Fibroblast of villous mesenchyme (primary cell): ENCODE measurements around the gene RANBP17. TPM values are rescaled to one million over a fixed set of nuclear protein-coding genes. Genes with fewer than 3 reads are reported as not detected.

Experiments used
- DNase-seq: peaks from one replicate; pipeline ENCODE4 v3.0.0-alpha.2; 2010; ENCODE audit warnings: low read depth
- H3K4me3 ChIP-seq: 2 replicates; pipeline ENCODE4 v1.5.1; 2011; ENCODE audit warnings: low read depth, mild to moderate bottlenecking, low read length
- total RNA-seq: library from RNA; depleted of rRNA; stranded (reverse); fragments of >200 nt; gene quantifications from 2 replicates; pipeline ENCODE4 v1.2.3, GENCODE V29; 2012
- TF ChIP-seq, protein P1 (sequence below): IDR thresholded peaks from 2 replicates; pipeline ENCODE4 v1.5.1; 2012; ENCODE audit warnings: low read depth, mild to moderate bottlenecking, low read length; ENCODE audit not compliant: insufficient read depth

The RANBP17 gene
- total RNA-seq, 1 donor: 33.7 TPM

DNA sequence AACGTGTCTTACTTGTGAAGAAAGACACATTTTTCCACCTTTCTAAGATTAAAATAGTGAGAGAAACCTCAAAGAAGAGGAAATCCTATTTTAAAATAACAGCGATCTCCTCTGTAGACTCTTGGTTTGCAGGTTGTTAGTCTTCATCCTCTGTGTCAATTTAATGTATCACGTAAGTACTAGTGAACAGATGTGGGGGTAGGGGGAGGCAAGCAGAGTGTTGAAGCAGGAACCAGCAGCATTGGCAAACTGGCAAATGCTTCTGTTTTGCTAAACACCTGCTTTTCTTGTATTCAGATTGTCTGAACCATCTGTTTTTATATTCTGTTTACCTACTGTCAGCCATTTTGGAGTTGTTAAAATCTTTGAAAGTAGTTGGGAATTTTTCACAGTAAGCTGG lies 288.0 kb downstream of the RANBP17 start:
- DNase-seq: no peak
- TF ChIP-seq, protein P1, sequence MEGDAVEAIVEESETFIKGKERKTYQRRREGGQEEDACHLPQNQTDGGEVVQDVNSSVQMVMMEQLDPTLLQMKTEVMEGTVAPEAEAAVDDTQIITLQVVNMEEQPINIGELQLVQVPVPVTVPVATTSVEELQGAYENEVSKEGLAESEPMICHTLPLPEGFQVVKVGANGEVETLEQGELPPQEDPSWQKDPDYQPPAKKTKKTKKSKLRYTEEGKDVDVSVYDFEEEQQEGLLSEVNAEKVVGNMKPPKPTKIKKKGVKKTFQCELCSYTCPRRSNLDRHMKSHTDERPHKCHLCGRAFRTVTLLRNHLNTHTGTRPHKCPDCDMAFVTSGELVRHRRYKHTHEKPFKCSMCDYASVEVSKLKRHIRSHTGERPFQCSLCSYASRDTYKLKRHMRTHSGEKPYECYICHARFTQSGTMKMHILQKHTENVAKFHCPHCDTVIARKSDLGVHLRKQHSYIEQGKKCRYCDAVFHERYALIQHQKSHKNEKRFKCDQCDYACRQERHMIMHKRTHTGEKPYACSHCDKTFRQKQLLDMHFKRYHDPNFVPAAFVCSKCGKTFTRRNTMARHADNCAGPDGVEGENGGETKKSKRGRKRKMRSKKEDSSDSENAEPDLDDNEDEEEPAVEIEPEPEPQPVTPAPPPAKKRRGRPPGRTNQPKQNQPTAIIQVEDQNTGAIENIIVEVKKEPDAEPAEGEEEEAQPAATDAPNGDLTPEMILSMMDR: no peak
- no peak overlapping the region for H3K4me3 ChIP-seq

DNA sequence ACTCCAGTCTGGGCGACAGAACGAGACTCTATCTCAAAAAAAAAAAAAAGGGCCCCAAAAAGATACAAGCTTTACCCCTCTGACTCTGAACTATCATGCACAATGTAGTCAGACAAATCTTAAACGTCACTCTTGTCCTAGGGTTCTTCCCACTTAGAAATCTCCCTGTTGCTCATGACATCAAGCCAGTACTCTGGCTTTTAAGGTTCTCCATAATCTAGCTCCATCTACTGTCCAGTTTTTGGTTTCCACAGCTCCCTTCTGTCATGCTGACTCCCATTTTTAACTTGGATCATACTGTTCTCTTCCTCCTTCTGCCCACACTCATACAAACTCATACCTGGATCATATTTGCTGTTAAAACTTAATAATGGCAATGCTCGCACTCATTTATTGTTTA lies 290.6 kb downstream of the RANBP17 start:
- TF ChIP-seq, protein P1: peak; percentile 49
- peak; percentile 27 for DNase-seq
- H3K4me3 ChIP-seq: no peak overlapping the region

DNA sequence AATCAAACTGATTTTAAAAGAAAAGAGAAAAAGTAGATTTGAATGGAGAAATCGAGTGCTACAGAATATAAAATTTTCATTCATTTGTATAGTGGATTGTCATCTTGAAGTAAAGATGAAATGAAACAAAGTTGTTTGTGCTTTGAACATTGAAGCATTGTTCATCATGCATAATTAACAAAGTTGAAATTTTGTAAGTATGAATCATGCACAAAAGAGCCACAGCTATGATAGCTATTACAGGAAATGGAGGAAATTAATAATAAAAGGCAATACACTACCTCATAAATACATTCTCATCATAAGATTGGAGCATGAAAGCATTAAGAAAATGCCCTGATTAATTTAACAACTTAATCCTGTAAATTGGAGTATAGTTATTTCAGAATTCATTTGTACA lies 293.8 kb downstream of the RANBP17 start:
- peak; percentile 12 for DNase-seq
- no peak overlapping the region for H3K4me3 ChIP-seq
- TF ChIP-seq, protein P1: no peak

DNA sequence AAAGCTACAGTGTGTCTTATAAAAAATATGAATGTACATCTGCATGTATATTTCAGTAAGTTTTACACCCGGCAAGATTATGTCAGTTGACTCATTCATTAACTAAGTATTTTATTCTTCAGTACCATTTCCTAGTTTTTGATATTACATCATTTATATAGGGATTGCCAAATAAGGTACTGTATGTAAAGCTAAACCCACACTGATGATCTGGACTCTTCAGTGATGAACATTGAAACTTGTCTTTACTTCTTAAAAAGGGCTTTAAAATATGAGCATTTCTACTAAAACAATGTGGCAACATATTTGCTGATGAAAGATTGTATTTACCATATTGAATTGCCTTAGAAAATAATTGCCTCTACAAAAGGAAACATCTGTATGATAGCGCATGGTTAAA lies 295.5 kb downstream of the RANBP17 start:
- DNase-seq: no peak
- H3K4me3 ChIP-seq: no peak overlapping the region
- TF ChIP-seq, protein P1: no peak

DNA sequence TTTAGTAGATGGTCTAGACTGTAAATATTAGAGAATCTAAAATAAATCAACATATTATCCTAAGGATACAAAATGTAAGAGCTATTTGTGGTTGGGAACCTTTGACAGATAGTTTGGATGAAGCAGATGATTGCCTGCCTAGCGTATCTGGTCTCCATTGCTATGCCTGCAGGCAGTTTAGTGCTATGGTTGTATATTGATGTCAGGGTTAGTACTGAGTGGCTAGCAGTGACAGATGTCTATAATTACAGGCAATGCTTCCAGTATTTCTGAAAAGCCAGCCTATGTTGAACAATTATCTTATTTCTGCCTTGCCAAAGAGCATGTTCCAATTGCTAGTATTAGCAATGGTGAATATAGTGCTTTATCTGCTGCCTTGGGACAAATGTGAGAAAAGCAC lies 296.0 kb downstream of the RANBP17 start:
- TF ChIP-seq, protein P1: no peak
- no peak for DNase-seq
- no peak overlapping the region for H3K4me3 ChIP-seq

DNA sequence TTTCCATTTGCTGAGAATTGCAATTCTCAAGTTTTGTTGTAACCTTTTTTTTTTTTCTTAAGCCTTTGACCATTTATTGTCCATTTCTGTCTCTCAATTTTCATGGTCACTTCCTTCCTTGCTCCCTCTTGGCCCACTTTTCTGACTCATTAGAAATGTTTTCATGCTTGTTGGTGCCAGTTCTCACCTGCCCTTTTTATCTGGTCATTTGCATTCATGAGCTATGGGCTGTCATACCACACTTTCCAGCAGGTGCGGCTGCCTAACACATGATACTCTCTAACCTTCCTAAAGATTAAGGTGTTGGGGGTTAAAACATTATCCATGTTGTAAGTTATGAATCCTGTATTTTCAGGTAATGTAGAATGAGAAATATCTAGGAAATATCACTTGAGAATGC lies 296.8 kb downstream of the RANBP17 start:
- no peak overlapping the region for H3K4me3 ChIP-seq
- TF ChIP-seq, protein P1: no peak
- DNase-seq: no peak

DNA sequence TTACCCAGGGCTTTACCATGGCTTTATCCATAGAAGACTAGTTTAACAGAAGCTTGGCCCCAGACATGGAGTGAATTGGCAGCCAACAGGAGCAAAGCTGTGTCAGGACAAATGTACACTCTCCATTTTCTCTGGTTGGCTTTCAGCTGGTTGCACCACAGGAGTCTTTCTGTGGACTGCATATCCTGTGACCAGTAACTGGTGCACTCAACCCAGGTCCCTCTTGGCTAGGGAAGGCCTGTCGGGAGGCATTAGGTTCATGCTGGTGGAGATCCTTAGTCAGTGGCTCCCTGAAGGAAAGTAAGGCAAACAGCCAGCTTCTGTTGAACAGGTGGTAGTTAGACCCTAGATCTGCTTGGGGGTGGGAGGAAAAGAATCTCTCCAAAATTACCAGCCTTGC lies 300.3 kb downstream of the RANBP17 start:
- DNase-seq: no peak
- H3K4me3 ChIP-seq: no peak overlapping the region
- TF ChIP-seq, protein P1: no peak
